Activated naive CD4-positive, alpha-beta T cell treated with anti-CD3 and anti-CD28 coated beads, Interleukin-2, amount 10 ng/mL, durations not matched to agents 7 days and 5 days (primary cell): ENCODE data around the gene TTYH2.
"Not testable (repeated sequence)": the region's sequence is repeated elsewhere in the genome, so short reads cannot be mapped to it uniquely, and the experiment has no call there.

ENCODE experiments used
- CTCF ChIA-PET: fragments of 350-600 bp; sonication (Branson Sonifier 250); formaldehyde crosslinking; loops from one replicate; lab custom pipeline; 2021; ENCODE audit warnings: antibody characterized with exemption; lab: Charles Lee
- DNase-seq: peaks from one replicate; pipeline ENCODE4 v3.0.0-alpha.2; 2020
- H3K27ac Mint-ChIP-seq: one replicate; pipeline ENCODE4 v1.8.0; 2021; ENCODE audit warnings: mild to moderate bottlenecking, moderate library complexity, mixed read lengths
- H3K27me3 Mint-ChIP-seq: one replicate; pipeline ENCODE4 v1.8.0; 2021; ENCODE audit warnings: mild to moderate bottlenecking, mixed read lengths
- H3K36me3 Mint-ChIP-seq: one replicate; pipeline ENCODE4 v1.8.0; 2021; ENCODE audit warnings: mixed read lengths
- H3K4me1 Mint-ChIP-seq: one replicate; pipeline ENCODE4 v1.8.0; 2021; ENCODE audit warnings: mixed read lengths
- H3K4me3 Mint-ChIP-seq: one replicate; pipeline ENCODE4 v1.8.0; 2021; ENCODE audit warnings: mild to moderate bottlenecking, moderate library complexity, mixed read lengths
- H3K9me3 Mint-ChIP-seq: one replicate; pipeline ENCODE4 v1.8.0; 2021; ENCODE audit warnings: mixed read lengths

The TTYH2 gene

DNA sequence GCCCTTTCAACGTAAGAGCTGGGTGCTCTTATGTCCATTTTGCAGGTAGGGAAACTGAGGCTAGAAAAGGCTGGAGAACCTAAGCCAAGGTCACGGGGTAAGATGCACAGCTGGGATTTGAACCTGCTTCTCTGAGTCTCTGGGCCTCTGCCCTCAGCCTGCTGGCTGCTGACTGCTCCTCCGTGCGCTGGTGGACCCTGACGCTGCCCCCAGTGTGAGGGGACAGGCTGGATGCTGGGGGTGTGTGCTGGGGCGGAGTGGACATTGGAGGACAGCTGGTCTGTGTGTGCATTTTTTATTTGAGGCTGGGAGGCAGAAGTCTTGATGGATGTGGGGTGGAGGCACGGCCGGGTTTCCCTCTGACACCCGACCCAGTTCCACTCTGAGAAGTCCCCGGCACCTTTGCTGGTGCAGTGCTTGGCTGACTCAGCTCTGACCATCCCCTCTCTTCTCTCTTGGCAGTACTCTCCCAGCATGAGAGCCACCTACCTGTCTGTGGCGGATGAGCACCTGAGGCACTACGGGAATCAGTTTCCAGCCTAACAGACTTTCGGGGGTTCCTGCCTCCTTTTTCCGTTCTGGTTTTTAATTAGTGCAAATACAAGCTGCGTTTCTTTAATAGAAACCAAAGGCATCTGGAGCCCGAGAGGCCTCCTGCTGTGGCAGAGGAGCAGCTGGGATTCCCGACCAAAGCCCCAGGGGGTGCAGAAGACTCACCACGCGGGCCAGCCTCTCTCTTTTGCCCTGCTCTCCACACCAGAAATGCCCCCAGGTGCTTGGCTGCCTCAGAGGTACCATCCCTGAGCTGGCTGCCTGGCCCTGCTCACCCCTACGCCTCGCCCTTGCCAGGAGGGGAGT lies 46.5 kb downstream of the TTYH2 start:
- CTCF ChIA-PET = interaction anchor here (0.6 kb wide), 1 partner anchor 49 kb away, joined by 3 read pairs; no protein-coding TSS in a partner anchor
- Mint-ChIP-seq H3K27me3 (peaks cover 6% of the 10 kb centered on the region), H3K4me1 (no peaks in the 10 kb centered on the region), H3K9me3 (no peaks in the 10 kb centered on the region), H3K36me3 (no peaks in the 10 kb centered on the region), H3K4me3 (no peak overlapping the region), H3K27ac (no peak overlapping the region)
- DNase-seq = no peak

DNA sequence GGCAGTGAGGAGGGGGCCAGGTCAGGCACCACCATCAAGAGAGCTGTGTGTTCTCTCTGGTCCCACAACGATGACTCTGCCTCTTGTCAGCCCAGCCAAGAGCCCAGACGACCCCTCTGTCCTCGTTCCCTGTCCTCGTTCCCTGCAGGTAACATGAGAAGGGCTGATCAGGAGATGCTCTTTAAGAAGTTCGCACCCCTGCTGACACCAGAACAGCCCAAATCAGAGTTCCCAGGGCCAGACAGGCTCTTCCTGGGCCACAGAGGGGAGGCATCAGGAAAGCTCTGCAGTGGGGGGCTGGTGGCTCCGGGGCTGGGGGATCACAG lies 47.1 kb downstream of the TTYH2 start:
- peaks cover 6% of the 10 kb centered on the region for H3K27me3 Mint-ChIP-seq
- CTCF ChIA-PET = no interaction called here
- no peaks in the 10 kb centered on the region for H3K36me3 Mint-ChIP-seq
- no peaks in the 10 kb centered on the region for H3K9me3 Mint-ChIP-seq
- no peak overlapping the region for H3K27ac Mint-ChIP-seq
- H3K4me3 Mint-ChIP-seq = no peak overlapping the region
- DNase-seq = no peak
- H3K4me1 Mint-ChIP-seq = no peaks in the 10 kb centered on the region

DNA sequence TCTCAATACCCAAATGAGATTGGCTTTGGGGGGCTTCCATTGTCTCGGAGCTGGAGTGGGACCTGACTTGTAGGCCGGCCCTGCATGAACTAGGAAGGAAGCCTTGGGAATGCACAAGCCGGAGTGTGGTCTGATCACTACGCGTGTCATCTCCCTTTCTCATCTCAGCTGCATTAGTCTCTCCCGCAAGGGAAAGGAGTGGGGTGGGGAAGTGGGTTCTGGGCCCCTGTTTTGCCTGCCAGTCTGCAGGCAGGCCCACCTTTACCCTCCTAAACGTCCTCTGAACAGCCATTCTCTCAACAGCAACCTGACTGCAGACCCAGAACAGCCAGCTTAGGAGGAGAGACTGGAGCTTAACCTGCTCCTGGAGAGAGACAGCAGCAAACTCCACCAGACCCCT lies 49.2 kb downstream of the TTYH2 start:
- H3K27ac Mint-ChIP-seq = no peak overlapping the region
- no peaks in the 10 kb centered on the region for H3K9me3 Mint-ChIP-seq
- DNase-seq = no peak
- H3K27me3 Mint-ChIP-seq = peaks cover 26% of the 10 kb centered on the region
- CTCF ChIA-PET = interaction anchor here (1.0 to 1.1 kb wide), 2 partner anchors 106 to 237 kb away, joined by 3 to 4 read pairs; no protein-coding TSS in a partner anchor
- peaks cover 3% of the 10 kb centered on the region for H3K4me1 Mint-ChIP-seq
- no peak overlapping the region for H3K4me3 Mint-ChIP-seq
- H3K36me3 Mint-ChIP-seq = no peaks in the 10 kb centered on the region

DNA sequence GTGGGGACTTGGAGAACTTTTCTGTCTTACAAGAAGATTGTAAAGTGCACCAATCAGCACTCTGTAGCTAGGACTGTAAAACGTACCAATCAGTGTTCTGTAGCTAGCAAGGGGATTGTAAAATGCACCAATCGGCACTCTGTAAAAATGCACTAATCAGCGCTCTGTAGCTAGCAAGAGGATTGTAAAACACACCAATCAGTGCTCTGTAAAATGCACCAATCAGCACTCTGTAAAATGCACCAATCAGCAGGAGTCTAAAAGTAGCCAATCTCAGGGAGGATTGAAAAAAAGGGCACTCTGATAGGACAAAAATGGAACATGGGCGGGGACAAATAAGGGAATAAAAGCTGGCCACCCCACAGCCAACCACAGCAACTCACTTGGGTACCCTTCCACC lies 53.7 kb downstream of the TTYH2 start:
- H3K36me3 Mint-ChIP-seq, DNase-seq, H3K27ac Mint-ChIP-seq, CTCF ChIA-PET, H3K9me3 Mint-ChIP-seq, H3K4me3 Mint-ChIP-seq: not testable (repeated sequence)
- Mint-ChIP-seq H3K27me3 (peaks cover 67% of the 10 kb centered on the region), H3K4me1 (peaks cover 13% of the 10 kb centered on the region)

DNA sequence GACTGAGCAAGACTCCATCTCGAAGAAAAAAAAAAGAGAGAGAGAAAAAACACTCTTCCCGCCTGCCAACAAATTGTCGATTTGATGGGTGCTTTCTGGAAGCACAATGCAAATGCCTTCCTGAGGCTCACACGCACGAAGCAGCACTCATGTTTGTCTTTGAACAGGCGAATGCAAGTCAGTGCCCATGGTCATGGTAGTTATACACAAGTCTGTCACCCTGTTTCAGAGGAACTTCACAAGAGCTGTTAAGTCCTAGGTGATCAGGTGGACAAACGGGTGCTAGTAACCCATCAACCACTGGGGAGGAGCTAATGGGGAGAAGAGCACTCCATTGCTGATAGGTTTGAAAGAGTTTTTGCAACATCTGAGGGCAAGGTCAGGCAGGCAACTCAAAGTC lies 54.2 kb downstream of the TTYH2 start:
- H3K9me3 Mint-ChIP-seq = no peaks in the 10 kb centered on the region
- H3K27me3 Mint-ChIP-seq = peaks cover 72% of the 10 kb centered on the region
- H3K4me3 Mint-ChIP-seq = no peak overlapping the region
- peaks cover 13% of the 10 kb centered on the region for H3K4me1 Mint-ChIP-seq
- CTCF ChIA-PET = no interaction called here
- H3K27ac Mint-ChIP-seq = no peak overlapping the region
- H3K36me3 Mint-ChIP-seq = no peaks in the 10 kb centered on the region
- no peak for DNase-seq

DNA sequence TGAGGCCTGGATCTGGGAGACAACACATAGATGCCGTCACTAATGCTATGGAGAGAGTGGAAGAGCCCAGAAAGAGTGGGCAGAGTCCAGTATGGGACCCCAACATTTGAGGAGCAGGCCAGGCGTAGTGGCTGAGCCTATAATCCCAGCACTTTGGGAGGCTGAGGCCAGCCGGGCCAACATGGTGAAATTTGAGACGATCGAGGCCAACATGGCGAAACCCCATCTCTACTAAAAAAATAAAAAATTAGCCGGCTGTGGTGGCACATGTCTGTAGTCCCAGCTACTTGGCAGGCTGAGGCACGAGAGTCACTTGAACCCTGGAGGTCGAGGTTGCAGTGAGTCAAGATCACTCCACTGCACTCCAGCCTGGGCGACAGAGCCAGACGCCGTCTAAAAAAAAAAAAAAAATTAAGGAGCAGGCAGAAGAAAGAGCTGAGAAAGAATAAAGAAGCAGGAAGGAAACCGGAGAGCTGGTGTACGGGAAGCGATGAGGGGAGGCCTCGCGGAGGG lies 54.7 kb downstream of the TTYH2 start:
- no peak overlapping the region for H3K27ac Mint-ChIP-seq
- CTCF ChIA-PET = interaction anchor here (0.8 kb wide), 1 partner anchor 27 kb away, joined by 4 read pairs; no protein-coding TSS in a partner anchor
- no peak for DNase-seq
- peaks cover 1% of the 10 kb centered on the region for H3K36me3 Mint-ChIP-seq
- peaks cover 16% of the 10 kb centered on the region for H3K4me1 Mint-ChIP-seq
- peaks cover 77% of the 10 kb centered on the region for H3K27me3 Mint-ChIP-seq
- no peak overlapping the region for H3K4me3 Mint-ChIP-seq
- H3K9me3 Mint-ChIP-seq = no peaks in the 10 kb centered on the region

DNA sequence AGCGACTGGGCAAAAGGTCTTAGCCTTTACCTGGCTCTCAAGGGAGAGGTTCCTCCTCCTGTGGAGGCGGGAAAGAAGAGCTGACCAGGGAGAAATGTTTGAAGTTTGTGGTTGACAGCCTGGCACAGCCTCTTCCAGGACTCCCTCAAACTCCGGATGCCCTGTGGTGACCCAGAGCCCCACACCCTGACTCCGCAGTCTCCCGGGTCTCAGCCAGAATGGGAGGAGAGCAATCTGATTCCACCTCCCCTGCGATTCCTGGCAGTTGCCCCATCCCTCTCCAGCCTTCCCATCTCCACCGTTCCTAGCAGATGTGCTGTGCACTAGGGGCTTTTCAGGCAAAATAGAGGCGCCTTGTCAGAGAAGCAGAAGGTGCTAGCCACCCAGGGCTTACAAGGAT lies 55.2 kb downstream of the TTYH2 start:
- peaks cover 81% of the 10 kb centered on the region for H3K27me3 Mint-ChIP-seq
- DNase-seq = no peak
- no peak overlapping the region for H3K27ac Mint-ChIP-seq
- peaks cover 1% of the 10 kb centered on the region for H3K36me3 Mint-ChIP-seq
- H3K4me1 Mint-ChIP-seq = peaks cover 21% of the 10 kb centered on the region
- H3K4me3 Mint-ChIP-seq = no peak overlapping the region
- CTCF ChIA-PET = interaction anchor here (0.8 kb wide), 1 partner anchor 28 kb away, joined by 4 read pairs; no protein-coding TSS in a partner anchor
- no peaks in the 10 kb centered on the region for H3K9me3 Mint-ChIP-seq

DNA sequence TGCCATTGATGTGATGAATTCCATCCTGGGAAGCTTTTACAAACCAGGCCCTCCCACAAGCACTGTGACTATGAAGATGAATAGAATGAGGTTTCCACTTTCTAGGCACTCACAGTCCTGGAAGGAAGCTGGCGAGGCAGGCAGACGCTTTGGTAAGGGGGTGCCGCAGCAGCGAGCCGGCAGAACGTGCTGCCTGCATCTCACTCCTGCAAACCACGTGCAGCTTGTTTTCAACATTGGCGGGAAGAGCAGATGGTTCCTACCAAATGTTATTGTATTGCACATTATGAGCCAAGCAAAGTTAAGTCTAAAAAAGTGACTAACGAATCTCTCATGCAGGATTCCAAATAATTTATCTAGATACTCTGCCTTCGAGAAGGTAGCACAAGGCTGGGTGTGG lies 57.0 kb downstream of the TTYH2 start:
- Mint-ChIP-seq H3K27ac (no peak overlapping the region), H3K27me3 (peaks cover 93% of the 10 kb centered on the region)
- CTCF ChIA-PET = no interaction called here

DNA sequence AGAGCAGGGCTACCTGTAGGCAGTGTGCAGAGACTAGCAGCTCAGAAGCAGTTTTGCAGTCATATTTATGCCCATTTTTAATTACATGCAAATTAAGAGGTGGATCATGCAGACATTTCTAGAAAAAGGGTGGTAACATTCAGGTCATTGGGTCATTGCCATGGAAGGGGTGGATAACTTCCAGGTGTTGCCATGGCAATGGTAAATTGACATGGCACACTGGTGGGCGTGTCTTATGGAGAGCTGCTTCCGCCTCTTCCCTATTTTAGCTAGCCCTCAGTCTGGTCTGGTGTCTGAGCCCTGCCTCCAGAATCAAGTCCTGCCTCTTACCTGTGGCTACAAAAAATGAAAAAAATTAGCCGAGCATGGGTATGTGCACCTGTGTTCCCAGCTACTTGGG lies 57.9 kb downstream of the TTYH2 start:
- CTCF ChIA-PET = no interaction called here
- Mint-ChIP-seq H3K9me3 (no peaks in the 10 kb centered on the region), H3K36me3 (peaks cover 1% of the 10 kb centered on the region), H3K27me3 (peaks cover 89% of the 10 kb centered on the region), H3K27ac (no peak overlapping the region), H3K4me1 (peaks cover 48% of the 10 kb centered on the region), H3K4me3 (no peak overlapping the region)
- no peak for DNase-seq

More for the DNA sequence above, 57.0 kb downstream of the TTYH2 start:
- Mint-ChIP-seq H3K4me1 (peaks cover 39% of the 10 kb centered on the region), H3K36me3 (peaks cover 1% of the 10 kb centered on the region), H3K4me3 (no peak overlapping the region), H3K9me3 (no peaks in the 10 kb centered on the region)
- no peak for DNase-seq

DNA sequence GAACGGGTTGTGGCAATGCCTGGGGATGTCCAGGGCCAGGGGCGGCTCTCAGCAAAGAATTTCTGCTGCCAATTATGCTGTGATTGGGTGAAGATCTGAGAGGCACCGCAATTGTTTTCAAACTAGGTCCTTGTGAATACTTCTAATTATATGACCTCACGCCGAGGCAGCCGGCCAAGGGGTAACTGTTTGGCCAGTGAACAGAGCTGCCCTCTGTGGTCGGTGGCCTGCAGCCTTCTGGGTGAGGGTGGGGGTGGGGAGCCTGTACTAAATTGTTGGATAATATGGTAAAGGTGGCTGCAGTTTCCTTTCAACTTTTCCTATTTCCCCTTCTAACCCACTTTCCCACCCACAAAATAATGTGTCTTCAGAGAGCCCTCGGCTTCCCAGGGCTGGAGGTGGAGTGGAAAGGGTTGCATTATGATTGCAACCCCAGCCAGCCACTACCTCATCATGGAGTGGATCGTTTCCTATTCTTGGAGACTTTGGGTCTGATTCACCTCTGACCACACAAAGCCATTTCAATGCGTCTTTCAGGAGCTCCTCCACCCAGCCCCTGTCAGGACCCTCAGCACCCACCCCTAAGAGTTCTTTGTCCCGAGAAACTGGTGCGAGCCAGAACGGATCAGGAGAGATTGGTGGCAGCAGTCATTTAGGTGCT lies 58.7 kb downstream of the TTYH2 start:
- peaks cover 54% of the 10 kb centered on the region for H3K4me1 Mint-ChIP-seq
- CTCF ChIA-PET = no interaction called here

DNA sequence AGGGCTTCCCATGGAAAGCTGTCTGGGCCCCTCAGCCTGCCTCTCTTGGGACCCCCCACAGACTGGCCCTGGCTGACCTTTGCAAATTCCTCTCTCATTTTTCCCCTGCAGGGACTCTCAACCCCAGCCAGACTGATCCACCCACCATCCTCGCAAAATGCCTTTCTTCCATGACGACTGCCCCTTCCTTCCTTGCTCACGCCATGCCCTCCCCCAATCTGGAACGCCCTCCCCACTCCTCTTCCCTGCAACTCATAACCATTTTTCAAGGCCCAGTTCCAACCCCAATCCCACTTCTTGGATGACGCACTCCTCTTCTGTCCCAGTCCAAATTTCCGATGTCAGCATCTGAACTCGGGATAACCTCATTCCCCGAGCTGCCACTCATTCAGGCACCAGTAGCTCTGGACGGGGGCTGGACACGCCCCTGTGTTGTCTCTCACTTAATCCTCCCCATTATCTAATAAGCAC lies 59.4 kb downstream of the TTYH2 start:
- Mint-ChIP-seq H3K4me1 (peaks cover 55% of the 10 kb centered on the region), H3K36me3 (peaks cover 1% of the 10 kb centered on the region), H3K9me3 (no peaks in the 10 kb centered on the region), H3K4me3 (no peak overlapping the region), H3K27ac (no peak overlapping the region), H3K27me3 (peaks cover 75% of the 10 kb centered on the region)
- CTCF ChIA-PET = no interaction called here
- DNase-seq = no peak

More for the DNA sequence above, 58.7 kb downstream of the TTYH2 start:
- Mint-ChIP-seq H3K9me3 (no peaks in the 10 kb centered on the region), H3K27ac (no peak overlapping the region), H3K4me3 (no peak overlapping the region), H3K36me3 (peaks cover 1% of the 10 kb centered on the region), H3K27me3 (peaks cover 82% of the 10 kb centered on the region)
- DNase-seq = no peak

DNA sequence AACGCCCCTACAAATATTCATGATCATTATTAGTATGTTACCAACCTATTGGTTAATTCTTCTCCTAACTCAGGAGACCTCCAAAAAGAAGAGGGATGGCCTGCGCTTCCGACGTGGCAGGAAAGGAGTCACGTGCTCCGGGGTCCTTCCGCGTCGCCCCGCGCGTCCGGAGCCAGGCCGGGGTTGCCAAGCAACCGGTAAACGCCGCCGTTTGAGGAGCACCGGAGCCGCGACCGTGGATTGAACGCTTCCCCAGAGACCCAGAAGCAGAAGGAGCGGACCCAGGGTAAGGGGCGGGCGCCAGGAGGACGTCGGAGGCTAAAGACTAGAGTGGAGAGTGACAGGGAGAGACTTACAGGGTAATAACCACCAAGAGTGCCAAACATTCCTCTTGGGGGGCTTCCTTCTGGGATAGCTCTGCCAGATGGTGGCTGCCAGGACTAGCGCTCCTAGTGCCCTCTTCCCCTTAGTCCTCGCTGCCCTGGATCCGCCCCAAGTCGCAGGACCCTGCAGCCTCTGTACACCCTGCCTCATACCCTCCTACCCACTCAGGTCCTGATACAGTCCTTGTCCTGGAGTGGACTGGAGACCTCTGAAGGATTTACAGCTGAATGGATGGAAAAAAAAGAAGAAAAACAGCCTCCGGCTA lies 60.8 kb downstream of the TTYH2 start, which contains the start of gene DNAI2:
Gene DNAI2, plus strand, starts transcription at position 175 of the 649 bp plus-strand sequence. CDS start 7,584 bp downstream, outside the sequence.
- Mint-ChIP-seq H3K4me1 (peaks cover 61% of the 10 kb centered on the region), H3K36me3 (peaks cover 1% of the 10 kb centered on the region), H3K9me3 (no peaks in the 10 kb centered on the region), H3K27me3 (peaks cover 60% of the 10 kb centered on the region), H3K27ac (peak within 1 kb of the TSS; percentile 88), H3K4me3 (peak within 1 kb of the TSS; percentile 58)
- peak; percentile 62 for DNase-seq
- CTCF ChIA-PET = interaction anchor here (0.9 kb wide), 1 partner anchor 9 kb away, joined by 3 read pairs; no protein-coding TSS in a partner anchor

DNA sequence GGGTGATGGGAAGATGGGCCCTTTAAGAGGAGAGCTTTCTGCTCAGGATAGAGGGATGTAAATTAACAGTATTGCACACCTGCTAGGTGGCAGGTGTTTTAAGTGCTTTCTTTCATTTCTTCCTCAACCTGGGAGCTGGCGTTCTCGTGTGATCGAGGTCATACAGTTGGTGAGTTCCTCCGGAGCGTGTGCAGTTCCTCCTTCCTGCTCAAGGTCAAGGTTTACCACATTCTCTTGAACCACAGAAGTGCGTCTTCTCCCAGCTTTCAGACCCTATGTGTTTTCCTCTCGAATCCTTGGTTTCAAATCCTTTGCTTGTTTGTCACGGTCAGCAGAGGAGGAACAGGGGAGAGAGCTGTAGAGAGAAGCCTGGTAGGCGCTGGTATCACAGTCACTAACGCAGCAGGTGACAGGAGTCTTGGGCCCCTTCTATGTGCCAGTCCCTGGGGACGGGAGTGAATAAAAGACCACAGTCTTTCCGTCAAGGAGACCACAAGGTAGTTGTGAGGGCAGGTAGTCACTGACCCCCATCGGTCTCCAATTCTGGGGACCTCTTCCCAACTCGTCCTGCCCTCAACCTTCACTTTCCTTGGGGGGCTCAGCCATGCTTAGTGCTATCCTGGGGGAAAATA lies 61.5 kb downstream of the TTYH2 start:
- Mint-ChIP-seq H3K36me3 (peaks cover 3% of the 10 kb centered on the region), H3K9me3 (no peaks in the 10 kb centered on the region), H3K4me1 (peaks cover 67% of the 10 kb centered on the region), H3K27me3 (peaks cover 55% of the 10 kb centered on the region), H3K4me3 (peak overlapping the region; percentile 58), H3K27ac (peak overlapping the region; percentile 88)
- CTCF ChIA-PET = interaction anchor here (0.9 kb wide), 2 partner anchors 8 to 65 kb away, joined by 3 read pairs; no protein-coding TSS in a partner anchor
- DNase-seq = no peak
